Heart left ventricle (tissue), 13 donors: ENCODE measurements around the gene FAM32A.

Experiments
- CTCF ChIP-seq, 12 donors: fragments of 200-600 bp; sonication (generic) in 4 of 12; IDR thresholded peaks; one replicate each; pipeline versions ENCODE4 v1.5.0 to v1.8.0; 2018 to 2022; ENCODE audit warnings: antibody characterized with exemption in 12 of 12, mild to moderate bottlenecking in 5 of 12
- POLR2A ChIP-seq, 2 donors: fragments of 450-650 bp; IDR thresholded peaks; one replicate each; pipeline ENCODE4 v1.6.1; 2017; ENCODE audit warnings: antibody characterized with exemption in 2 of 2, mild to moderate bottlenecking in 2 of 2, moderate library complexity in 2 of 2
- donor health status: ischemic (EF 13 %, LVEDD 7.1; RV severe dilation, severe dysfunction).
- donor health status: DM: no; HTN: yes; CAD: no.
- donor health status: DM: no; HTN: no; CAD: no.
- donor health status: ischemic (EF 25% LVEDD 6.9; RV normal size, moderate dysfunction).
- donor health status: ischemic (EF 25% LVEDD 5.7; RV mildly dilated, moderate dysfunction).
- donor health status: ischemic (EF 35%, LVEDD 5.7; RV mildly dilated, moderate dysfunction).
- donor health status: nonischemic (EF 11% LVEDD 7.7; RV severe dilation, severe dysfunction).
- donor health status: DM: yes; HTN: yes; CAD: no.
- donor health status: PGD.
- donor health status: ischemic (EF 29% LVEDD 5.4; RV normal size, mild dysfunction).
- donor health status: nonischemic (EF 23%, LVEDD 6.1; RV moderate dilation, normal function).

- no peak for TF ChIP-seq POLR2A (IDR thresholded peaks at IDR 0.05)
- TF ChIP-seq CTCF (IDR thresholded peaks at IDR 0.05) = no peak
These were observed 30.1 kb upstream of the FAM32A start for GRCh38 chr19:16155128-16155527.
